NCI-H748 treated with DMSO at 0.1 percent for 48 hours (cell line): ENCODE data around the gene ERFE.

Experiments used
- DNase-seq: peaks from one replicate; lab custom pipeline; 2025; lab: John Stamatoyannopoulos, UW

Gene ERFE

GRCh38 chr2:238139196-238140039, 19.4 kb upstream of the ERFE start:
- DNase-seq: no peak

GRCh38 chr2:238140040-238140439, 18.7 kb upstream of the ERFE start:
- no peak for DNase-seq

- no peak for DNase-seq
Measured at GRCh38 chr2:238140721-238141540, 17.8 kb upstream of the ERFE start.

GRCh38 chr2:238141541-238142318, 17.0 kb upstream of the ERFE start:
- DNase-seq: no peak

- no peak for DNase-seq
Measured at GRCh38 chr2:238142382-238143205, 16.2 kb upstream of the ERFE start.

- no peak for DNase-seq
Measured at GRCh38 chr2:238143239-238143951, 15.4 kb upstream of the ERFE start.

- no peak for DNase-seq
Measured at GRCh38 chr2:238144262-238144661, 14.5 kb upstream of the ERFE start.

- no peak for DNase-seq
Measured at GRCh38 chr2:238145046-238145445, 13.7 kb upstream of the ERFE start.

- DNase-seq: no peak
Measured at GRCh38 chr2:238145851-238146250, 12.9 kb upstream of the ERFE start.

GRCh38 chr2:238146884-238147544, 11.8 kb upstream of the ERFE start:
- no peak for DNase-seq

GRCh38 chr2:238148981-238149380, 9.8 kb upstream of the ERFE start:
- DNase-seq: no peak

GRCh38 chr2:238149841-238150572, 8.8 kb upstream of the ERFE start:
- no peak for DNase-seq

GRCh38 chr2:238150686-238151085, 8.1 kb upstream of the ERFE start:
- DNase-seq: no peak

GRCh38 chr2:238151205-238151604, 7.6 kb upstream of the ERFE start:
- DNase-seq: no peak

GRCh38 chr2:238151628-238152235, 7.0 kb upstream of the ERFE start:
- no peak for DNase-seq

- DNase-seq: no peak
Measured at GRCh38 chr2:238152771-238153688, 5.7 kb upstream of the ERFE start.

GRCh38 chr2:238154570-238154969, 4.2 kb upstream of the ERFE start:
- DNase-seq: no peak
